HEK293T (cell line): Measurements from ENCODE around the gene MAB21L4.

Experiments
- CTCF ChIA-PET: fragments of 350-600 bp; formaldehyde crosslinking; extraction: SDS; loops from one replicate; lab custom pipeline; 2021; ENCODE audit warnings: antibody characterized with exemption, inconsistent platforms; lab: Yijun Ruan, JAX
- POLR2A ChIA-PET: fragments of 350-600 bp; formaldehyde crosslinking; extraction: SDS; loops from one replicate; lab custom pipeline; 2020; ENCODE audit warnings: antibody characterized with exemption, inconsistent platforms; lab: Yijun Ruan, JAX
- DNase-seq: peaks from one replicate; pipeline ENCODE4 v3.0.0; 2012; ENCODE audit warnings: mixed read lengths; ENCODE audit errors: extremely low spot score
- ARNT ChIP-seq: fragments of 450-650 bp; IDR thresholded peaks from 2 replicates; pipeline ENCODE4 v1.6.1; 2017; ENCODE audit warnings: mild to moderate bottlenecking
- BHLHE40 ChIP-seq: fragments of 450-650 bp; IDR thresholded peaks from 2 replicates; pipeline ENCODE4 v1.6.1; 2016; ENCODE audit warnings: mild to moderate bottlenecking, moderate library complexity, borderline replicate concordance
- CTBP1 ChIP-seq: fragments of 450-650 bp; IDR thresholded peaks from 2 replicates; pipeline ENCODE4 v1.6.1; 2016; ENCODE audit warnings: borderline replicate concordance
- ELF4 ChIP-seq: fragments of 450-650 bp; IDR thresholded peaks from 2 replicates; pipeline ENCODE4 v1.6.1; 2017; ENCODE audit warnings: antibody characterized with exemption
- FOXA1 ChIP-seq: fragments of 450-650 bp; IDR thresholded peaks from 2 replicates; pipeline ENCODE4 v1.6.1; 2016; ENCODE audit warnings: mild to moderate bottlenecking
- FOXK2 ChIP-seq: fragments of 450-650 bp; IDR thresholded peaks from 2 replicates; pipeline ENCODE4 v1.6.1; 2016; ENCODE audit warnings: mild to moderate bottlenecking
- FOXM1 ChIP-seq: fragments of 450-650 bp; IDR thresholded peaks from 2 replicates; pipeline ENCODE4 v1.6.1; 2017; ENCODE audit warnings: mild to moderate bottlenecking, borderline replicate concordance
- HDGF ChIP-seq: fragments of 450-650 bp; IDR thresholded peaks from 2 replicates; pipeline ENCODE4 v1.6.1; 2017; ENCODE audit warnings: antibody characterized with exemption, borderline replicate concordance
- L3MBTL2 ChIP-seq: fragments of 450-650 bp; conservative IDR thresholded peaks from 2 replicates; pipeline ENCODE4 v1.6.1; 2016; ENCODE audit warnings: mild to moderate bottlenecking
- LEF1 ChIP-seq: fragments of 450-650 bp; IDR thresholded peaks from 2 replicates; pipeline ENCODE4 v1.6.1; 2017; ENCODE audit warnings: mild to moderate bottlenecking, borderline replicate concordance
- NFRKB ChIP-seq: fragments of 450-650 bp; IDR thresholded peaks from 2 replicates; pipeline ENCODE4 v1.6.1; 2016; ENCODE audit warnings: mild to moderate bottlenecking, moderate library complexity
- PKNOX1 ChIP-seq: fragments of 450-650 bp; IDR thresholded peaks from 2 replicates; pipeline ENCODE4 v1.6.1; 2016
- SP1 ChIP-seq: fragments of 450-650 bp; IDR thresholded peaks from 2 replicates; pipeline ENCODE4 v1.6.1; 2017
- SUZ12 ChIP-seq: fragments of 450-650 bp; IDR thresholded peaks from 2 replicates; pipeline ENCODE4 v1.6.1; 2016; ENCODE audit warnings: mild to moderate bottlenecking
- TARDBP ChIP-seq: fragments of 450-650 bp; IDR thresholded peaks from 2 replicates; pipeline ENCODE4 v1.6.1; 2016
- ZNF384 ChIP-seq: fragments of 450-650 bp; IDR thresholded peaks from 2 replicates; pipeline ENCODE4 v1.6.1; 2016

Gene MAB21L4

GRCh38 chr2:240888130-240888889, 7.6 kb downstream of the MAB21L4 start:
- CTCF ChIA-PET = no interaction called here
- DNase-seq = no peak
- no peak for TF ChIP-seq NFRKB
- POLR2A ChIA-PET = no interaction called here

- TF ChIP-seq FOXM1 (no peak), BHLHE40 (no peak), L3MBTL2 (no peak), SUZ12 (no peak), PKNOX1 (no peak), ZNF384 (no peak), NFRKB (no peak), SP1 (no peak), LEF1 (no peak), ARNT (no peak), TARDBP (no peak), FOXK2 (no peak), ELF4 (no peak), CTBP1 (no peak)
- DNase-seq = no peak
- POLR2A ChIA-PET = no interaction called here
- CTCF ChIA-PET = no interaction called here
These were observed 8.3 kb downstream of the MAB21L4 start for GRCh38 chr2:240887631-240888030.

- ChIA-PET POLR2A (no interaction called here), CTCF (no interaction called here)
- DNase-seq = no peak
- TF ChIP-seq BHLHE40 (no peak), NFRKB (no peak), LEF1 (no peak), ELF4 (no peak), CTBP1 (no peak), SP1 (no peak), HDGF (no peak), PKNOX1 (no peak), ARNT (no peak), FOXM1 (no peak), L3MBTL2 (no peak), TARDBP (no peak), FOXK2 (no peak), ZNF384 (no peak), FOXA1 (no peak), SUZ12 (no peak)
These were observed 9.0 kb downstream of the MAB21L4 start for GRCh38 chr2:240886678-240887609.

GRCh38 chr2:240886023-240886565, 9.9 kb downstream of the MAB21L4 start:
- no peak for DNase-seq
- TF ChIP-seq ARNT (no peak), SUZ12 (no peak), L3MBTL2 (no peak), LEF1 (no peak), BHLHE40 (no peak), ZNF384 (no peak), SP1 (no peak), NFRKB (no peak), PKNOX1 (no peak), FOXM1 (no peak), HDGF (no peak), CTBP1 (no peak), ELF4 (no peak), FOXK2 (no peak), TARDBP (no peak), FOXA1 (no peak)
- CTCF ChIA-PET = no interaction called here
- POLR2A ChIA-PET = no interaction called here

GRCh38 chr2:240885566-240885965, 10.4 kb downstream of the MAB21L4 start:
- ChIA-PET POLR2A (no interaction called here), CTCF (no interaction called here)
- no peak for DNase-seq
- no peak for TF ChIP-seq LEF1
- TF ChIP-seq SP1 = no peak
- no peak for TF ChIP-seq FOXK2
- no peak for TF ChIP-seq HDGF
- TF ChIP-seq CTBP1 = no peak
- TF ChIP-seq NFRKB = no peak

- no peak for TF ChIP-seq FOXM1
- TF ChIP-seq ARNT = no peak
- TF ChIP-seq NFRKB = no peak
- TF ChIP-seq FOXA1 = no peak
- no peak for TF ChIP-seq BHLHE40
- no peak for TF ChIP-seq CTBP1
- no peak for TF ChIP-seq ZNF384
- TF ChIP-seq TARDBP = no peak
- TF ChIP-seq SP1 = no peak
- no peak for TF ChIP-seq HDGF
- TF ChIP-seq PKNOX1 = no peak
- TF ChIP-seq L3MBTL2 = no peak
- no peak for TF ChIP-seq ELF4
- DNase-seq = no peak
- POLR2A ChIA-PET = no interaction called here
- CTCF ChIA-PET = no interaction called here
These were observed 11.2 kb downstream of the MAB21L4 start for GRCh38 chr2:240884745-240885144.
